Hematopoietic multipotent progenitor cell treated with erythropoietin and hydrocortisone succinate and interleukin-3 and kit ligand, for 17 days (in vitro differentiated cells): ENCODE measurements around the gene LPO.

ENCODE experiments used
- DNase-seq: peaks from one replicate; pipeline ENCODE4 v3.0.0-alpha.2; 2015; ENCODE audit warnings: low spot score

The LPO gene

DNA sequence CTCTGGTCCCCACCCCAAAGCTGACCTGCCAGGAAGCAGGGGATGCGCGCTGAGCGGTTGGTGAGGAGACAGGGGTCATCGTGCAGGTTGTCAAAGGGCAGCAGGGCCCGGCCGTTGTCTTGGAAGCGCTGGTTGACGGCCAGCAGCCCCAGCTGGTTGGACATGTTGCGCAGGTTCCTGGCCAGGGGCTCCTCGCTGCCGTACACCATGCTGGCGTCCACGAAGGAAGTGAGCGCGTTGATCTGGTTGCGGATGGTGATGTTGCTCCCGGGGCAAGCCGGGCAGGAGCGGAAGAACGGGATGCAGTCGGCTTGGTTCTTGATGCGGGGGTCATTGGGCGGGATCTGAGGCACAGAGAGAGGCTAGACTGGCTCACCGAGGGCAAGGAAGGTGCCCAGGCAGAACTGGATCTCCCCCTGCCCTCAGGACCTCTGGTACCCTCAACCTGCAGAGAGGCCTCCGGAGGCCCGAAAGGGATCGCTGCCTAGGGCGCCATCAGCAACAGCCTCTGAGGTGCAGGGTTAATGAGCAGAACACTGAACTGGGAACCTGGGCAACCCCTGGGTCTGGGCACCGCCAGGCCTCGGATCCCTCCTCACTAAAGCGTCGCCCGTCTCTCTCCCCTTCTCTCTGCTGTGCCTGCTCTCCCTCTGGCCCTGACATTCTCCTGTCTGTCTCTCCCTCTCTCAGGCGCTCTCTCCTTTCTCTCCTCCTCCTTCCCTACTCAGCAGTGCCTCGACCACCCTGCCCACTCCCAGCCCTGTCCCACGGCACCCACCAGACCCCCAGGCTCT lies 39.6 kb downstream of the LPO start:
- no peak for DNase-seq

DNA sequence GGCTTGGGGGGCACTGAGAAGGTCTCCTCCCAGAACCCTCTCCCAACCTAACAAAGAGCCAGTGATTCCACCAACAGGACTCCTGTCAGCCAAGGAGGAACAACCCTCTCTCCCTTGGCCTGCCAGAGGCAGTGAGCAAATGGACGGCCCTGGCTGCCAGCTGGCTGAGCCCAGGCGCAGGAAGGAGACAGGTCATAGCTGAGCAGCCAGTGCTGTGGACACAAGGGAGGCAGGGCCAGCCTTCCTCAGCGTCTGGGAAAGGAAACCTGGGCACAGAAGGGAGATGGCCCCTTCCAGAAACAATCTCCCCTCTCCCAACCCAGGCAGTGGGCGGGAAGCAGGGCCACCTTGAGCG lies 40.3 kb downstream of the LPO start:
- no peak for DNase-seq

DNA sequence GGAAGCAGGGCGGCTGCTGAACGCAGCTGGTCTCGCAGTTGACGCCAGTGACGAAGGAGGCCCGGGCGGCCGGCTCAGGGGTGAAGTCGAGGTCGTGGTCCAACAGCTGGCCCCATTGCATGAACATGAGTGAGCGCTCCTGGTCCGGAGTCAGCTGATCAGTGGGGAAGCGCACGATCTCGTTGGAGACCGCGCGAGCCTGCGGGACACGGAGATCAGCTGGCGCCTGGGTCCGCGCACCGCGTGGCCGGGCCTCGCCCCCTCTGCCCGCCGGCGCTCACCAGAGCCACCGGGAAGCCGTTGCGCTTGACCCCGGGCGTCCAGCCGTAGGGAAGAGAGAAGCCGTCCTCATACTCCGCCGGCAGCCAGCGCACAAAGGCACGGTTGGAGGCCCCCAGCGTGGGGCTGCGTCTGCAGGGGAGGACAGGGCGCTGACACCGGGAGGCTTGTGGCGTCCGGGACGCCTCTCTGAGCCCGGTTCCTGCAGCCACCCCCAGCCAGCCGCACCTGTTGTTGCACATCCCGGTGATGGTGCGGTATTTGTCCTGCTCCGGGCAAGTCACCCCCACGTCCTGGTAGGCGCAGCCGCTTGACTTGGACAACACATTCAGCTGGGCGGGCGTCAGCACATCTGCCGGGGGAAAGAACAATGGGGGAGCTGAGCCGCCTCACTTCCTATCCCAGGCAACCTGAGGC lies 40.8 kb downstream of the LPO start:
- no peak for DNase-seq

DNA sequence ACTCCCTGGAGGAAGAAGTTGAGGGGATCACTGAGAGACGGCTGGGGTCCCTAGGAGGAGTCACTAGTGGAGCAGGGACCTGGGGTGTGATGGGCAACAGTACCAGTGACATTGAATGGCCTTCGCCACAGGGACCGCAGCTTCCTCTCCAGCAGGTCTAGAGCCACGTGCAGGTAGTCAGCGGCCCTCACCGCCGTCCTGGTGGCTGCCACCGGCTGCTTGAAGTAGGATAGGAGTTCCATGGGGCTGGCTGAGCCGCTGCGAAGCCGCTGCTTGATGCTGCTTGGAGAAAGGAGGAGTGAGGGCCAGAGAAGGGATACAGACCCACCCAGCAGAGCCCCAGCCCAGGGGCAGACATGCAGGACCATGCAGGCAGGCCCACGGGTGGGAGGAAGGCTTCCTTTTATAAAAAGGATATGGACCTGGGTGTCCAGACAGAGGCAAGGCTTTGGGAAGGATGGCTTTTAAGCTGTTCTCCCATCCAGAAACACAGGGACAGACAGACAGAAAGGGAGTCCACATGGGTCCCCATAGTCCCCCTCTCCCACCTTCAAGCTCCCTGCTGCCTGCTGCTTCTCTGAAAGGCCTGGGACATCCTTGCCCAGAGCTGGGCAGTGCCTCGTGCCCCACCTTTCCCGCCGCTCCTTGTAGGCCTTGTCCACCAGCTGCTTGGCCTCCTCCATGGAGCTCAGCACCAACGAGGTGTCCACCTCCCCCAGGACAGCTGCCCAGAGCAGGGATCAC lies 41.5 kb downstream of the LPO start:
- DNase-seq: no peak

DNA sequence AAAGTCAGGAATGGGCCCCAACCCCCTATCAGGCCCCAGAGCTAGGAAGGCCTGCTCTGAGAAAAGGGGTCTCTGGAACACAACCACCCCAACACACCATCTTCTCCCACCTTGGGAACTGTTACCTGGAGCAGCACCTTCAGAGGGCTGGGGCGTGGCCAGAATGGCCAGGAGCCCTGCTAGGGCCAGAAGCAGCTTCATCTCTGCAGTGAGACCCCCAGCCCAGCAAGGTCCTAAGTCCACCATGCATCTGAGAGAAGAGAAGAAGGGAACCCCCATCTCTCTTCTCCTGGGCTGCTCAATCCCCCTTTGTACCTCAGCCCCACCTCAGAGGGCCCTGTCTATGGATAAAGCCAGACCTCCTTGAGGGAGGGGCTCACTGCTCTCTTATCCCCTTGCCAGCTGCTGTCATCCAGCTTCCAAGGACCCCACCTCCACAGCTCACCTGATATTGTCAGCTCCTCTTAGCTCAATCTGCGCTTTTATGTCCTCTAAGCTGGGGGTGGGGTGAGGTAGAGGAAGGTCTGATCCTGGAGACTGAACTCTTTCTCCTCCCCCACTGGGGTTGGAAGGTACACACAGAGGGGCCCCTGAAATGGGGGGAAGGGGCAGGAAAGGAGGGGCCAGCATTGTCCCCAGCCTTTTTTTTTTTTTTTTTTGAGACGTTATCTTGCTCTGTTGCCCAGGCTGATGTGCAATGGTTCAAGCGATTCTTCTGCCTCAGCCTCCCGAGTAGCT lies 42.3 kb downstream of the LPO start, which contains the start of gene MPO:
MPO (minus strand) TSS at position 456 of the 738 bp plus-strand sequence; CDS start at position 279, 177 bp downstream.
- DNase-seq: no peak

DNA sequence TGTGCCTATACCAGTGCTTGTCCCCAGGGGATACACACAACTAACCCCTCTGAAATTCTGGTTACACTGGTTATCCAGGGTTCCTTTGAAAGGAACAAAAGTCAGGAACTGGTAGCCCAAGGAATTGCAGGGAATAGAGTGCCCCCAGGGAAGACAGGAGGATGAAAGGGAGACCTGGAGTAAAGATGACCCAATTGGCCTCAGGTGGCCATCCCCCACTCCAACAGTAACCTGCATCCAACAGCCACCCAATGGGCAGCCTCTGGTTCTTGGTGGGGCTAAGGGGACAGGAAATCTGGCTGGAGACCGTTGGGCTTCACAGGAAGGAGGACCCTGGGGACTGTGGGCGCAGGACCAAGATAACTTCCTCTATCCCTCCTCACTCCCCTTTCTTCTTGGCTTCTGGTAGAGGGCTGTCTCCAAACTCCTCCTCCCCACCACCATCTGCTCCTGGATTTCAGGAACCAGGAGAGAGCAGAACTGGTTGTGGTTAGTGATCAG lies 43.2 kb downstream of the LPO start:
- DNase-seq: no peak

DNA sequence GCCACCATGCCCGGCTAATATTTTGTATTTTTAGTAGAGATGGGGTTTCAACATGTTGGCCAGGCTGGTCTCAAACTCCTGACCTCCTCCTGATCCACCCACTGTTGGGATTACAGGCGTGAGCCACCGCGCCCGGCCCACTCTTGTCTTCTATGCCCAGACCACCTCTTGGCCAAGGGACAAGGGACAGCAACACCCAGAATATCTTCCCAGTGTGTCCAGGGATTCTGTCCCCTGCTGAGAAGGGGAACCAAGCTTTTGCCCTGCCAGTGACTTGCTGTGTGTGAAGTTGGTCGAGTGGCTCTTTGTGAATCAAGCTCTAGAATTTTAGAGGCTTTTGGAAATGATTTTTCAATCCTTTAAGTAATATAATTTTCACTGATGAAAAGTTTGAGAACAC lies 44.1 kb downstream of the LPO start:
- no peak for DNase-seq

DNA sequence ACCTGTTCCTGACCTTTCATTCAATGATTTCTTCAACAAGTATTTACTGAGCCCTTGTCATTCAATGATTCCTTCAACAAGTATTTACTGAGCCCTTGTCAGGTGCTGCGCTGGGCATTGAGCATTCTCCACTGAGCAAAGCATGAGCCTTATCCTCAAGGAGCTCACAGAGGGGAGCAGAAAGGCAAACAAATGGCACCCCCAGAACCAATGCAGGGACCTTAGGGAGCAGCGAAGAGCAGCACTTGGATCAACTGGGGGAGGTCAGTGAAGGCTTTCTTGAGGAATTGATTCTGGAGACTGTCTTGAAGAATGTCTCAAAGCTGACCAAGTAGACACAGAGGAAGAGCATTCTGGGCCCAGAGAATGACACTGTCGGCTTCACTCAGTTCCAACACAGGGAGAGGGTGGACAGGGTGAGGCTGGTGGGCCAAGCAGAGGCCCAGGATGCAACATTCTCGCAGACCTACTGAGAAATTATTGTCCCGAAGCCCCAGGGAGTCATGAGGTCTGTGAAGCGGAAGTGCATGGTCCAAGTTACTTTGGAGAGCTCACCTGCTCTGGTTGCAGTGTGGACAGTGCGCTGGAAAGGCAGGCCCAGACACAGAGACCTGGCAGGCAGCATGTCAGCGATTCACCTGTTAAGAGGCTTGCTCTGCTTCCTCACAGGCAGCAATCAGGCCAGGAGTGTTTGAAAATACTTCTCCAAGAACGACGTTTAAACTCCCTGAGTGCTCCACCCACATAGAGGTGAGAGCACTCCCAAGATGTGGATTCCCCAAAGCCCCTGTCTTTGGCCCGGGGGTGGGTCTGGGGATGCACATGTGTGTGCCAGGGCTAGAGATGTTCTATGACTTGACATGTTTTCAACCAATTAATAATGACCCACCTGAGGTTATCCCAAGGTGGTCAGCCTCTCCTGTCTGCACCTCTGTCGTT lies 45.6 kb downstream of the LPO start:
- DNase-seq: no peak

DNA sequence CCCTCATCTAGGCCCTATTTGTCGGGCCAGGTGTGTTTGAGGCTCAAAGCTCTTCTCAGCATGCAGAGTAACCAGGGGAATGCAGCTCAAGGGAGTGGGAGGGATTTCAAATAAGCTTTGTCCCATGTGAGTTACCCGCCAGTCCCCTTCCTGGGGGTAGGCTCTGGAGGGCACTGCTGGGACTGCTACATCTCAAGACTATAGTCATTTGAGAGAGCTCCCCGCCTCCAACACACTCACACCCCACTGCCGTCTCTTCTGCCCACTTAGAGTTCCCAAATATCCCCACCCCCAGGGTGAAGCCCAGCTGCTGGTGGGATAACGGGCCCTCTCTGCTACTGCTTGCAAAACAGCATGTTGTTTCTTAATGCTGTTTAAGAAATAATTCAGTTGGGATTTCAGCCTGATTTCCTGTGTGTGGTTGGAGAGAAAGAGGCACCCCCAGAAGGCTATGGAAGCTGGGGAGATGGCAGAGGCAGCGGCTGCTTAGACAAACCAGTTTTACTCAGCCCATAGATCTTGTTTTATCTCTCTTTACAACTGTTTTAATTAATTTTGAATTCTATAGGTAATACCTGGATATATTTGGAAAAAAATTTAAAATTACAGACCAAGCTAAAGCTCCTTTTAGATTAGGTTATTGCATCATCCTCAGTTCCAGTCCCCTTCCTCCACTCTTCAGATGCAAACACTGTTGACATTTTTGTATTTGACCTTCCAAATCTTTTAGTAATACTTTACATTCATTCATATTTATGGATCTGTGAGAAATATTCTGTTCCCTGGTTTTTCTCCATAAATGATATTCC lies 46.4 kb downstream of the LPO start:
- no peak for DNase-seq

DNA sequence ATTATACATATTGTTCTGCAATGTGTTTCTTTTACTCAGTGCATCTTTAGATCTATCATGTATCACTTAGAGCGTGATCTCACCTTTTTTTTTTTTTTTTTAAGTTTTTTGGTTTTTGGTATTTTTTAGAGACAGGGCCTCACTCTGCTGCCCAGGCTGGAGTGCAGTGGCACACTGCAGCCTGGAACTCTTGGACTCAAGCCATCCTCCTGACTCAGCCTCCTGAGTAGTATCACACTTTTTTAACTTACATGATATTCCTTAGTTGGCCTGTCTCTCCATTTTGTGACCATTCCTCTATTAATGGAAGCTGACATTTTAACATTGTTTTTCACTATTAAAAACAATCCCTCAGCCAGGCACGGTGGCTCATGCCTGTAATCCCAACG lies 47.0 kb downstream of the LPO start:
- no peak for DNase-seq

DNA sequence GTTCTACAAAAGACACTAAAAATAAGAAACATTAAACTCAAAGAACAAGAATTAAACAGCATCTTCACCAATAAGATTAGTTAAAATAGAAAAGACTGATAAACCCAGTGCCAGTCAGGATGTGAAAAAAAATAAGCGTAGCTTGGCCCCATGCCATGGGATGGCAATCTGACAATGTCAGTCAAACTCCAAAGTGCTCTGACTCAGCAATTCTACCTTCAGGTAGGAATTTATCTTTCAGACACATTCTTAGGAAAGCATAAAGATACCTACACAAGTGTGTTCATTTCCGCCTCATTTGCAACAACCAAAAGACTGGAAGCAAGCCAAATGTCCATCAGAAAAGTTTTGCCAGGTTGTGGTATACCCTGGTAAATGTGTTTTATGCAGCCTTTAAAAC lies 51.5 kb downstream of the LPO start:
- DNase-seq: no peak

DNA sequence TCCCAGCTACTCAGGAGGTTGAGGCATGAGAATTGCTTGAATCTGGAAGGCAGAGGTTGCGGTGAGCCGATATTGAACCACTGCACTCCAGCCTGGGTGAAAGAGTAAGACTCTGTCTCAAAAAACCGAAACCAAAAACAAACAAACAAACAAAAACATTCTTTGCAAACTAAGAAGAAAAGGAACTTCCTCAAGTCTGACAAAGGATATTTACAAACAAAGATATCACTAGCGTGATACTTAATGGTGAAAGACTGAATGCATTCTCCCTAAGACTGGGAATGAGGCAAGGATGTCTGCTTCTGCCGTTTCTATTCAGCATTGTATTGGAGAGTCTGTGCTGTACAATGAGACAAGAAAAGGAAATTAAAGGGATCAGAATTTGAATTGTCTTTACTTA lies 52.9 kb downstream of the LPO start:
- DNase-seq: no peak

DNA sequence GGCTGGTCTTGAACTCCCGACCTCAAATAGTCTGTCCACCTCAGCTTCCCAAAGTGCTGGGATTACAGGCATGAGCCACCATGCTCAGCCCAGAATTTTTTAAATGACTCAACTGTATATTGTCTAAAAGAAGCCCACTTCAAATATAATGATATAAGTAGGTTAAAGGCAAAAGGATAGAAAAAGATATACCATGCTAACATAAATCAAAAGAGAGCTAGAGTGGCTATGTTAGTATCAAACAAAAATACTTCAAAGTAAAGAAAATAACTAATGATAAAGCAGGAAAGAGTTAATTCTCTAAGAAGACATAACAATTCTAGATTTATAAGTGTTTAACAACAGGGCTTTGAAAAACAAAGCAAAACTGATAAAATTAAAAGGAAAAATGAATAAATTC lies 55.6 kb downstream of the LPO start:
- DNase-seq: no peak

DNA sequence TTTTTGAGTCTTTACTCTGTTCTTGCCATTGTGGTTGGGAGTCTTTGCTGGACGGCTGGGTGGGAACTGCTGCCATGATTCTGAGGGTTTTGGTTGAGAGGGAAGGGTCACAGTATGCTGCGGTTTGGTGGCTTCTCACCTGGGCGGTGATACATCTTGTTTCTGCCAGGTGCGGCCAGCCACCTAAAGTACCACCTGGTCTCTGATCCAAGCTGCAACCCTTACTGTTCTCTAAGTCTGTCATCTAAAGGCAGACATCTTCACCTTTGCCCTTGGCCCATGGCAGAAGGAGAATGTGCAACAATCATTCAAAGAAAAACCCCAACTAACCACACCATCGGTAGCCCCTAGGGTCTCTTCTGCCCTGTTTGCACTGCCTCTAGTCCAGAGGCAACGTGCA lies 62.0 kb downstream of the LPO start:
- DNase-seq: no peak

DNA sequence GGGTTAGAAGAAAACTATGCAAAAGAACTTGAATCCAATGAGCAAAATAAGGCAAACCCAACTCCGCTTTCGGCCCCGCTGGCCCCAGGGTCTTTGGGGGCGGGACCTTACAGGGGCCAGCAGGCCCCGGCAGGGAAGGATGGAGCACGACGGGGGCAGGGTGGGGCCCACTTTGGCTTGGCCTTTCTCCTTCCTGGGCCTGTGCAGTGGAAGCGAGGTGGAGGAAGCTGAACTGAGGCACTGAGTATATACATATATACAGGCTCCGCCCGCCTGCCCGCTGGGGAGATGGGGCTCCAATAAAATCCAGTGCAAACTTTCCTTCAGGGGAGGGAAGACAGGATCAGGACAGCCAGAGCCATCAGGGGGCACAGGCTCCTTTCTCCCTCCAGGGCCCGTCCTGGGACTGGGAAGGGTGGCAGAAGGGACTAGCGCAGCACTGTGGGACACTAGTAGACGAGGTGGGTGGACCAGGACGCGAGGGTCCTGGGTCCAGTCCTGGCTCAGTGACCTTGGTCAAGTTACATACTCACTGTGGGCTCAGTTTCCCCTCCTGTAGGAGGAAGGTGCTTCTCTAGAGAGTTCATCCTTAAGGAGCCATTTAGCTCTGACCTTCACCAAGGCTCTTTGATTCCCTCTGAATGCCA lies 63.2 kb downstream of the LPO start:
- no peak for DNase-seq

DNA sequence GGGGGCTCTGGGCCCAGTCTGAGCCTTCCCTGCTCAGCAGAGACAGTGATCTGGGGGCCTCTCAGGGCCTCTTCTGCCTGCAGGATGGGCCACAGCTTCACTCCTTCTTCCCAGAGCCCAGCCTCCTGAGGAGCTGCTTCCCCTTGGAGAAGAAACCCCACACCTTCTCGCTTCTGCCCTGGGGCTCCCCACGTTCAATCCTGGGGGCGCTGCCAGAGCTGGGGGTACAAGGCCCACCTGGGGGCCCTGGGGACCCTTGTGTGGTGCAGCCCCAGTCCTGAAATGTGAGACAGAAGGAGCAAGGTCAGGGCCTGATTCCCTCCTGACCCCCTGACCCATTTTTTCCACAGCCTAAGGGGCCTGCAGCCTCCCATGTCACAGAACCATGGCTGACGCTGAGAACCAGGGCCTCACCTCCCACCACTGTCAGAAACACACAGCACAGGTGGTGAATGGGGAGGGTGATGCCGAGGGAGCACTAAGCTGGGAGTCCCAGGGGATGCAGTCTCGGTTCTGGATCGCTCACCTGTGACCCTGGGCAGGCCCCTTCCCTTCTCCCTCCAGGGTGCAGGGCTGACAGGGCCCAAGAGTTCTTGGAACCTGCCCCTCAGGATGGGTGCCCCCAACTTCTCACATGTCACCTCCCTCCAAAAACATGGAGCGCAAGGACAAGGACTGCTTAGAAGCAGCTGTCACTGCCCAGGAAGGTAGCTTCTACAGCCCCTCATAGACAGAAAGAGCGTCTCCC lies 64.0 kb downstream of the LPO start:
- DNase-seq: no peak

DNA sequence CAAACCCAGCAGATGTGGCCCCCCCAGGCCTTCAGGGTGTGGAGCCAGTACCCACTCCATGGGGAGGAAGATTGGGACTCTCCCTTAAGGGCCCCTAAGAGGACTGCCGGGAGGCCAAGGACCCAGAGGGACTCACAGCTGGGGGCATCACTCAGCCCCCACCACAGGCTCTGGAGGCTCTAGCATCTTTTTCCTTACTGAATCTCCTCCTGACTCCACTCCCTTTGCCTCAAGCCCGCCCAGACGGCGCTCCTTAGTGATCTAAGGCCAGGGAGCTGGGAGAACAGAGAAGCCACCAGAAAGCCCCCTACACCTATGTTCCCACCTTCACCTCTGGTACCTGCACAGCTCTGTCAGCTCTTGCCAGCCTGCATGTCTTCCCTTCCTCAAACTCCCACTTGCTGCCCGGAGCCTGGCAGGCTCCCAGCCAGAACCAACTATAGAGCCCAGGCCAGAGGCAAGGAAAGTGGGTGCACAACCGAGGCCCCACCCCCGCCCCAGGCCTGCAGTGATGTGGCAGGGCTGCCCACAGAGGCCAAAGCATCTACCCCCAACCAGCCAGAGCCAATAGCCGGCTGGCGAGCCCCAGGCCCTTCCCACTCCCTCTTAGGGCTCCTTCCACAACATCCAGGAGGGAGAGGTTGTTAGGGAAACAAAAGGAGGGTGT lies 64.7 kb downstream of the LPO start:
- no peak for DNase-seq
